HG03159 (cell line): ENCODE measurements around the gene GBX1.

ENCODE experiments used
- ATAC-seq: cut with Tn5 transposase; IDR thresholded peaks from one replicate; pipeline ENCODE4 v1.9.1; 2021; ENCODE audit warnings: mild to moderate bottlenecking, moderate library complexity; ENCODE audit not compliant: unreplicated experiment

The GBX1 gene

GRCh38 chr7:151174246-151175046 lies 7.0 kb upstream of the GBX1 start:
- no peak for ATAC-seq

- no peak for ATAC-seq
These were observed 6.1 kb upstream of the GBX1 start for GRCh38 chr7:151173386-151174245.

GRCh38 chr7:151172273-151173141 lies 5.0 kb upstream of the GBX1 start:
- peak; percentile 73 for ATAC-seq

GRCh38 chr7:151168787-151169162 lies 1.3 kb upstream of the GBX1 start:
- no peak for ATAC-seq

- ATAC-seq: no peak
These were observed 701 bp upstream of the GBX1 start for GRCh38 chr7:151168003-151168786.

- no peak for ATAC-seq
These were observed 781 bp downstream of the GBX1 start for GRCh38 chr7:151166629-151167196.

- no peak for ATAC-seq
These were observed 5.7 kb downstream of the GBX1 start for GRCh38 chr7:151161757-151162156.

GRCh38 chr7:151157645-151158329 lies 9.7 kb downstream of the GBX1 start:
- ATAC-seq: no peak

- no peak for ATAC-seq
These were observed 14.6 kb downstream of the GBX1 start for GRCh38 chr7:151152643-151153513.

GRCh38 chr7:151150388-151150787 lies 17.1 kb downstream of the GBX1 start:
- ATAC-seq: no peak

GRCh38 chr7:151148319-151149259 lies 18.9 kb downstream of the GBX1 start:
- ATAC-seq: no peak

GRCh38 chr7:151146761-151147160 lies 20.7 kb downstream of the GBX1 start:
- no peak for ATAC-seq

- ATAC-seq: no peak
These were observed 23.1 kb downstream of the GBX1 start for GRCh38 chr7:151144387-151144786.

GRCh38 chr7:151143261-151144015 lies 24.1 kb downstream of the GBX1 start:
- no peak for ATAC-seq

- ATAC-seq: no peak
These were observed 24.8 kb downstream of the GBX1 start for GRCh38 chr7:151142686-151143040.

GRCh38 chr7:151141855-151142685 lies 25.4 kb downstream of the GBX1 start:
- ATAC-seq: no peak
